Fibroblast of lung (primary cell): ENCODE data around the gene ZNF106. TPM values are rescaled to one million over a fixed set of nuclear protein-coding genes. Genes with fewer than 3 reads are reported as not detected.

Source experiments
- DNase-seq, 2 donors: peaks; one replicate each; pipeline versions ENCODE4 v3.0.0 to v3.0.0-alpha.2; 2010; ENCODE audit warnings: low read depth in 2 of 2
- H2AFZ ChIP-seq: 2 replicates; pipeline ENCODE4 v1.5.1; 2012; ENCODE audit warnings: low read length, control low read depth, inconsistent platforms
- H3K27ac ChIP-seq: 2 replicates; pipeline ENCODE4 v1.5.1; 2011; ENCODE audit warnings: low read length, control low read depth; ENCODE audit not compliant: insufficient read depth
- H3K27me3 ChIP-seq: 2 replicates; pipeline ENCODE4 v1.5.1; 2011; ENCODE audit warnings: mild to moderate bottlenecking, low read length; ENCODE audit not compliant: control insufficient read depth, insufficient read depth
- H3K36me3 ChIP-seq: 2 replicates; pipeline ENCODE4 v1.5.1; 2011; ENCODE audit warnings: low read length; ENCODE audit not compliant: control insufficient read depth, insufficient read depth
- H3K4me1 ChIP-seq: 2 replicates; pipeline ENCODE4 v1.5.1; 2011; ENCODE audit warnings: low read length; ENCODE audit not compliant: control insufficient read depth, insufficient read depth; ENCODE audit errors: extremely low read depth
- H3K4me2 ChIP-seq: 2 replicates; pipeline ENCODE4 v1.5.1; 2011; ENCODE audit warnings: low read length, control low read depth; ENCODE audit not compliant: insufficient read depth; ENCODE audit errors: extremely low read depth
- H3K4me3 ChIP-seq, 4 experiments: fragments of 200-600 bp in 1 of 4; sonication (generic) in 1 of 4; replicated peaks in 1 of 4; 2 replicates each; pipeline ENCODE4 v1.5.1; 2011 to 2016; ENCODE audit warnings: low read length in 4 of 4, low read depth in 3 of 4, mild to moderate bottlenecking in 3 of 4, control low read depth in 2 of 4, inconsistent platforms in 1 of 4, mixed read lengths in 1 of 4; ENCODE audit not compliant: insufficient read depth in 1 of 4; ENCODE audit errors: control extremely low read depth in 1 of 4
- H3K79me2 ChIP-seq: 2 replicates; pipeline ENCODE4 v1.5.1; 2012; ENCODE audit warnings: mild to moderate bottlenecking, low read length, inconsistent platforms; ENCODE audit not compliant: control insufficient read depth, insufficient read depth
- H3K9ac ChIP-seq: 2 replicates; pipeline ENCODE4 v1.5.1; 2011; ENCODE audit warnings: mild to moderate bottlenecking, low read length, control low read depth; ENCODE audit not compliant: insufficient read depth
- H3K9me3 ChIP-seq: 2 replicates; pipeline ENCODE4 v1.5.1; 2012; ENCODE audit warnings: low read depth, low read length; ENCODE audit not compliant: control insufficient read depth, insufficient read depth
- H4K20me1 ChIP-seq: 2 replicates; pipeline ENCODE4 v1.5.1; 2011; ENCODE audit warnings: low read length; ENCODE audit not compliant: control insufficient read depth, insufficient read depth; ENCODE audit errors: extremely low read depth
- CTCF ChIP-seq, 2 donors: IDR thresholded peaks in 1 of 2; conservative IDR thresholded peaks in 1 of 2; 1 replicate in 1 of 2; 2 replicates in 1 of 2; pipeline ENCODE4 v1.5.1; 2011 to 2012; ENCODE audit warnings: low read length in 2 of 2, control low read depth in 1 of 2, inconsistent platforms in 1 of 2, low read depth in 1 of 2, mild to moderate bottlenecking in 1 of 2
- EZH2 ChIP-seq: IDR thresholded peaks from 2 replicates; pipeline ENCODE4 v1.5.1; 2012; ENCODE audit warnings: low read length, control low read depth, mild to moderate bottlenecking; ENCODE audit errors: missing control alignments
- polyA plus RNA-seq, 2 donors: library from polyadenylated mRNA; depleted of rRNA in 1 of 2; stranded (reverse) in 1 of 2; unstranded in 1 of 2; fragments of >200 nt; gene quantifications; 2 replicates each; pipeline ENCODE4 v1.2.1, GENCODE V29; 2011 to 2012; ENCODE audit warnings: missing spikeins in 1 of 2
- total RNA-seq: library from RNA; depleted of rRNA; stranded (reverse); fragments of >200 nt; gene quantifications from 2 replicates; pipeline ENCODE4 v1.2.1, GENCODE V29; 2014

The ZNF106 gene
- total and polyA plus RNA-seq, 2 donors (not counting 1 experiment from before 2014, with no cell fraction given): 54.4 to 149 TPM

- no peaks in the 10 kb centered on the region for H3K4me1 ChIP-seq
- H3K4me2 ChIP-seq: no peak overlapping the region
- H3K9ac ChIP-seq: no peak overlapping the region
- H2AFZ ChIP-seq: no peak overlapping the region
- no peaks in the 10 kb centered on the region for H3K79me2 ChIP-seq
- no peak overlapping the region for H3K4me3 ChIP-seq
- H3K36me3 ChIP-seq: peaks cover 6% of the 10 kb centered on the region
- H3K9me3 ChIP-seq: no peaks in the 10 kb centered on the region
- no peak for DNase-seq
- no peaks in the 10 kb centered on the region for H3K27me3 ChIP-seq
- TF ChIP-seq EZH2: no peak
- TF ChIP-seq CTCF (conservative IDR thresholded peaks at IDR 0.05 in 1 of 2, IDR thresholded peaks at IDR 0.05 in 1 of 2; ENCODE audit: low read depth in 1 of 2, low read length in 2 of 2): no peak
- H3K27ac ChIP-seq: no peak overlapping the region
- no peaks in the 10 kb centered on the region for H4K20me1 ChIP-seq
These were observed 81.9 kb downstream of the ZNF106 start for GRCh38 chr15:42409011-42409410.

GRCh38 chr15:42408178-42408577 lies 82.8 kb downstream of the ZNF106 start:
- DNase-seq: no peak
- Histone ChIP-seq H3K79me2 (no peaks in the 10 kb centered on the region), H3K9me3 (no peaks in the 10 kb centered on the region), H3K27me3 (no peaks in the 10 kb centered on the region), H3K9ac (no peak overlapping the region), H3K4me1 (no peaks in the 10 kb centered on the region), H2AFZ (no peak overlapping the region), H4K20me1 (no peaks in the 10 kb centered on the region), H3K4me2 (no peak overlapping the region), H3K27ac (no peak overlapping the region), H3K36me3 (peaks cover 6% of the 10 kb centered on the region), H3K4me3 (no peak overlapping the region)
- TF ChIP-seq CTCF (conservative IDR thresholded peaks at IDR 0.05 in 1 of 2, IDR thresholded peaks at IDR 0.05 in 1 of 2; ENCODE audit: low read depth in 1 of 2, low read length in 2 of 2) (no peak), EZH2 (no peak)

- no peak overlapping the region for H3K9ac ChIP-seq
- no peaks in the 10 kb centered on the region for H3K36me3 ChIP-seq
- H4K20me1 ChIP-seq: no peaks in the 10 kb centered on the region
- no peak for DNase-seq
- no peak overlapping the region for H3K27ac ChIP-seq
- H3K4me1 ChIP-seq: no peaks in the 10 kb centered on the region
- no peak overlapping the region for H3K4me2 ChIP-seq
- H3K4me3 ChIP-seq: no peak overlapping the region
- H3K9me3 ChIP-seq: no peaks in the 10 kb centered on the region
- no peaks in the 10 kb centered on the region for H3K27me3 ChIP-seq
- no peak overlapping the region for H2AFZ ChIP-seq
- no peaks in the 10 kb centered on the region for H3K79me2 ChIP-seq
- TF ChIP-seq CTCF (conservative IDR thresholded peaks at IDR 0.05 in 1 of 2, IDR thresholded peaks at IDR 0.05 in 1 of 2; ENCODE audit: low read depth in 1 of 2, low read length in 2 of 2) (no peak), EZH2 (no peak)
These were observed 85.0 kb downstream of the ZNF106 start for GRCh38 chr15:42405863-42406482.
